Heart left ventricle (tissue), 16 donors: ENCODE results near the gene SNX18. TPM values are rescaled to one million over a fixed set of nuclear protein-coding genes. Genes with fewer than 3 reads are reported as not detected.

Experiments used
- ATAC-seq, 4 donors: fragments of 200-7000 bp; cut with Tn5 transposase; one replicate each; pipeline ENCODE4 v1.9.1; 2020 to 2022; ENCODE audit warnings: moderate library complexity in 4 of 4, mild to moderate bottlenecking in 3 of 4, moderate number of reproducible peaks in 1 of 4
- DNase-seq, 5 donors: peaks; one replicate each; pipeline ENCODE4 v3.0.0-alpha.2; 2020
- H3K27ac ChIP-seq, 12 donors: fragments of 200-600 bp; sonication (generic) in 4 of 12; one replicate each; pipeline versions ENCODE4 v1.5.0 to v1.8.0; 2016 to 2022; ENCODE audit warnings: mild to moderate bottlenecking in 2 of 12
- H3K27me3 ChIP-seq, 9 donors: fragments of 200-600 bp; sonication (generic) in 2 of 9; one replicate each; pipeline versions ENCODE4 v1.5.1 to v1.8.0; 2016 to 2022; ENCODE audit warnings: mild to moderate bottlenecking in 3 of 9
- H3K36me3 ChIP-seq, 9 donors: fragments of 200-600 bp; sonication (generic) in 2 of 9; one replicate each; pipeline versions ENCODE4 v1.5.0 to v1.8.0; 2018 to 2022; ENCODE audit warnings: mild to moderate bottlenecking in 2 of 9
- H3K4me1 ChIP-seq, 12 donors: fragments of 200-600 bp; sonication (generic) in 4 of 12; one replicate each; pipeline versions ENCODE4 v1.5.0 to v1.8.0; 2016 to 2022; ENCODE audit warnings: mild to moderate bottlenecking in 3 of 12
- H3K4me3 ChIP-seq, 12 donors: fragments of 200-600 bp; sonication (generic) in 4 of 12; one replicate each; pipeline versions ENCODE4 v1.5.0 to v1.8.0; 2017 to 2022; ENCODE audit warnings: mild to moderate bottlenecking in 9 of 12, moderate library complexity in 4 of 12
- H3K9me3 ChIP-seq, 12 donors: fragments of 200-600 bp; sonication (generic) in 4 of 12; one replicate each; pipeline versions ENCODE4 v1.5.0 to v1.8.0; 2016 to 2022; ENCODE audit warnings: mild to moderate bottlenecking in 1 of 12
- CTCF ChIP-seq, 12 donors: fragments of 200-600 bp; sonication (generic) in 4 of 12; IDR thresholded peaks; one replicate each; pipeline versions ENCODE4 v1.5.0 to v1.8.0; 2018 to 2022; ENCODE audit warnings: antibody characterized with exemption in 12 of 12, mild to moderate bottlenecking in 5 of 12
- POLR2A ChIP-seq, 2 donors: fragments of 450-650 bp; IDR thresholded peaks; one replicate each; pipeline ENCODE4 v1.6.1; 2017; ENCODE audit warnings: antibody characterized with exemption in 2 of 2, mild to moderate bottlenecking in 2 of 2, moderate library complexity in 2 of 2
- WGBS, 4 donors: extraction: QIAGEN DNeasy Blood & Tissue Kit in 2 of 4; methylation state at CpG; one replicate each; pipeline versions ENCODE4 v1.1.5 to v1.1.7; 2013 to 2018; 5-methylcytosine and 5-hydroxymethylcytosine counted together
- intact Hi-C, 10 donors: fragments of 100-400 bp; cut with DNase I; formaldehyde crosslinking; loops; one replicate each; pipeline versions ENCODE4 v1.11.1 to v1.14.2; 2022
- polyA plus RNA-seq, 2 donors: library from polyadenylated mRNA; stranded (reverse); fragments of 200-250 nt; gene quantifications; one replicate each; pipeline ENCODE4 v1.2.3, GENCODE V29; 2013
- total RNA-seq, 9 donors: library from RNA; depleted of rRNA in 2 of 9; stranded (reverse); fragments of >200 nt in 2 of 9; fragmentation: NEBNext Ultra II Directional in 3 of 9; extraction: Animal tissue kit (Norgen Biotek cat#: 25700) in 3 of 9; gene quantifications; one replicate each; pipeline versions ENCODE4 v1.1.0 to v1.2.4, GENCODE V29; 2016 to 2023
- donor health status: ischemic (EF 13 %, LVEDD 7.1; RV severe dilation, severe dysfunction).
- donor health status: healthy with polysubstance abuse.
- donor health status: DM: no; HTN: yes; CAD: no.
- donor health status: DM: no; HTN: no; CAD: no.
- donor health status: ischemic (EF 25% LVEDD 6.9; RV normal size, moderate dysfunction).
- donor health status: ischemic (EF 25% LVEDD 5.7; RV mildly dilated, moderate dysfunction).
- donor health status: healthy.
- donor health status: DM: yes; HTN: yes; CAD: no.
- donor health status: ischemic (EF 35%, LVEDD 5.7; RV mildly dilated, moderate dysfunction).
- donor health status: nonischemic (EF 11% LVEDD 7.7; RV severe dilation, severe dysfunction).
- donor health status: DM: yes; HTN: yes; CAD: no.
- donor health status: PGD.
- donor health status: ischemic (EF 29% LVEDD 5.4; RV normal size, mild dysfunction).
- donor health status: nonischemic (EF 23%, LVEDD 6.1; RV moderate dilation, normal function).

The SNX18 gene
- total and polyA plus RNA-seq, 11 donors: 4.1 to 39.6 (median 23.1) TPM

- intact Hi-C loops: loop anchor here in 7 of 10 donors (5.0 to 10.0 kb wide), 8 partner anchors 37 to 254 kb away; no protein-coding TSS in a partner anchor
- peak in 4 of 5 donors; percentile 41 to 65 (median 46) for DNase-seq
- peaks cover 0 to 12% (median 0%) of the 10 kb centered on the region in 9 donors for H3K36me3 ChIP-seq
- ATAC-seq: peak in 2 of 4 donors; percentile 27 to 45
- TF ChIP-seq CTCF (IDR thresholded peaks at IDR 0.05) (no peak), POLR2A (IDR thresholded peaks at IDR 0.05) (no peak)
- no peaks in the 10 kb centered on the region for H3K9me3 ChIP-seq
- 0 to 11% (median 6%) methylated on average over 7 of the region's 7 CpGs for WGBS, 4 donors
- no peaks in the 10 kb centered on the region for H3K27me3 ChIP-seq
- H3K4me3 ChIP-seq: peak overlapping the region; percentile 88 to 100 (median 97)
- peaks cover 4 to 75% (median 54%) of the 10 kb centered on the region in 12 donors for H3K4me1 ChIP-seq
- peak overlapping the region; percentile 40 to 99 (median 97) for H3K27ac ChIP-seq
Observed at GRCh38 chr5:54520438-54520846, 2.9 kb downstream of the SNX18 start.

- 39 to 52% (median 41%) methylated on average over 2 of the region's 2 CpGs for whole genome bisulfite sequencing, 4 donors
- peak overlapping the region; percentile 40 to 99 (median 97) for H3K27ac ChIP-seq
- intact Hi-C loops: loop anchor here in 7 of 10 donors (5.0 to 10.0 kb wide), 8 partner anchors 36 to 254 kb away; no protein-coding TSS in a partner anchor
Observed at GRCh38 chr5:54520940-54521339, 3.4 kb downstream of the SNX18 start.

GRCh38 chr5:54521856-54522479 is 4.4 kb downstream of the SNX18 start:
- intact Hi-C loops: loop anchor here in 7 of 10 donors (5.0 to 10.0 kb wide), 8 partner anchors 35 to 253 kb away; no protein-coding TSS in a partner anchor
- ATAC-seq (no peak), DNase-seq (no peak)
- 74 to 83% (median 81%) methylated on average over 5 of the region's 5 CpGs for WGBS, 4 donors
- Histone ChIP-seq H3K4me3 (peak overlapping the region in 10 of 12 donors; percentile 88 to 100 (median 96)), H3K4me1 (peaks cover 4 to 86% (median 69%) of the 10 kb centered on the region in 12 donors), H3K27ac (peak overlapping the region in 5 of 12 donors; percentile 7 to 99 (median 95)), H3K36me3 (peaks cover 0 to 12% (median 0%) of the 10 kb centered on the region in 9 donors), H3K27me3 (no peaks in the 10 kb centered on the region), H3K9me3 (no peaks in the 10 kb centered on the region)
- TF ChIP-seq CTCF (IDR thresholded peaks at IDR 0.05) (no peak), POLR2A (IDR thresholded peaks at IDR 0.05) (no peak)

More at GRCh38 chr5:54520940-54521339, 3.4 kb downstream of the SNX18 start:
- peaks cover 4 to 79% (median 59%) of the 10 kb centered on the region in 12 donors for H3K4me1 ChIP-seq
- ATAC-seq (no peak), DNase-seq (no peak)
- H3K9me3 ChIP-seq: no peaks in the 10 kb centered on the region
- no peaks in the 10 kb centered on the region for H3K27me3 ChIP-seq
- no peak for TF ChIP-seq POLR2A (IDR thresholded peaks at IDR 0.05)
- no peak for TF ChIP-seq CTCF (IDR thresholded peaks at IDR 0.05)
- peak overlapping the region; percentile 88 to 100 (median 97) for H3K4me3 ChIP-seq
- peaks cover 0 to 12% (median 0%) of the 10 kb centered on the region in 9 donors for H3K36me3 ChIP-seq

GRCh38 chr5:54523534-54523933 is 6.0 kb downstream of the SNX18 start:
- ATAC-seq (peak in 1 of 4 donors; percentile 2), DNase-seq (no peak)
- Histone ChIP-seq H3K9me3 (no peaks in the 10 kb centered on the region), H3K27ac (peak overlapping the region in 11 of 12 donors; percentile 16 to 84 (median 70)), H3K4me1 (peaks cover 4 to 95% (median 81%) of the 10 kb centered on the region in 12 donors), H3K4me3 (peak overlapping the region in 6 of 12 donors; percentile 1 to 100 (median 24)), H3K27me3 (no peaks in the 10 kb centered on the region), H3K36me3 (peaks cover 0 to 12% (median 0%) of the 10 kb centered on the region in 9 donors)
- intact Hi-C loops: loop anchor here in 7 of 10 donors (5.0 to 10.0 kb wide), 8 partner anchors 34 to 251 kb away; no protein-coding TSS in a partner anchor
- 51 to 60% (median 56%) methylated on average over 3 of the region's 3 CpGs for WGBS, 4 donors
- TF ChIP-seq CTCF (IDR thresholded peaks at IDR 0.05): no peak
